Left lobe of liver (tissue), 1 donor: ENCODE results near the gene KMT2C. TPM values are rescaled to one million over a fixed set of nuclear protein-coding genes. Genes with fewer than 3 reads are reported as not detected.

Experiments
- total RNA-seq: library from RNA; stranded (reverse); gene quantifications from one replicate; pipeline ENCODE4 v1.2.1, GENCODE V29; 2021
- donor health status: DM: no; HTN: yes; CAD: no.

The KMT2C gene
- total RNA-seq, 1 donor from 2014 or later, result 34.5 TPM

Other genes with a start within 250 kb of the KMT2C start
- gene XRCC2, start 240.1 kb upstream of the KMT2C start, total RNA-seq, result 0.18 TPM